ENCODE measurements around the gene RNF10.

The RNF10 gene

GRCh38 chr12:120583478-120584030, 49.4 kb downstream of the RNF10 start:
- H3K4me3 ChIP-seq (ENCODE audit: low read length) = peak overlapping the region; percentile 74
- peak overlapping the region; percentile 96 for H2AFZ ChIP-seq (ENCODE audit: low read depth, low read length)
- H3K9ac ChIP-seq (ENCODE audit: low read length) = peak overlapping the region; percentile 48

GRCh38 chr12:120584343-120585149, 50.4 kb downstream of the RNF10 start:
- peak overlapping the region; percentile 87 for H3K4me2 ChIP-seq (ENCODE audit: low read length)
- H3K4me1 ChIP-seq (ENCODE audit: low read length) = peaks cover 19% of the 10 kb centered on the region
- H4K20me1 ChIP-seq (ENCODE audit: insufficient read depth, low read length) = no peaks in the 10 kb centered on the region
- no peak for TF ChIP-seq EZH2phosphoT487 (IDR thresholded peaks at IDR 0.05; ENCODE audit: low read depth)
- peak; percentile 23 for TF ChIP-seq CTCF (IDR thresholded peaks at IDR 0.05; ENCODE audit: low read depth, low read length)
- no peaks in the 10 kb centered on the region for H3K9me3 ChIP-seq (ENCODE audit: insufficient read depth, low read length)
- peak overlapping the region; percentile 48 for H3K9ac ChIP-seq (ENCODE audit: low read length)
- no peaks in the 10 kb centered on the region for H3K79me2 ChIP-seq (ENCODE audit: low read length)
- H2AFZ ChIP-seq (ENCODE audit: low read depth, low read length) = peak overlapping the region; percentile 96
- H3K36me3 ChIP-seq (replicated peaks; ENCODE audit: low read depth, low read length) = no peaks in the 10 kb centered on the region
- peak overlapping the region; percentile 74 for H3K4me3 ChIP-seq (ENCODE audit: low read length)
- H3K27ac ChIP-seq (ENCODE audit: low read length) = no peak overlapping the region
- H3K27me3 ChIP-seq (ENCODE audit: low read depth, low read length) = no peaks in the 10 kb centered on the region

More at GRCh38 chr12:120583478-120584030, 49.4 kb downstream of the RNF10 start:
- no peak for TF ChIP-seq EZH2phosphoT487 (IDR thresholded peaks at IDR 0.05; ENCODE audit: low read depth)
- peak; percentile 89 for TF ChIP-seq CTCF (IDR thresholded peaks at IDR 0.05; ENCODE audit: low read depth, low read length)
- Histone ChIP-seq H4K20me1 (ENCODE audit: insufficient read depth, low read length) (no peaks in the 10 kb centered on the region), H3K9me3 (ENCODE audit: insufficient read depth, low read length) (no peaks in the 10 kb centered on the region), H3K4me2 (ENCODE audit: low read length) (peak overlapping the region; percentile 87), H3K79me2 (ENCODE audit: low read length) (no peaks in the 10 kb centered on the region), H3K36me3 (replicated peaks; ENCODE audit: low read depth, low read length) (peaks cover 4% of the 10 kb centered on the region), H3K27me3 (ENCODE audit: low read depth, low read length) (no peaks in the 10 kb centered on the region), H3K27ac (ENCODE audit: low read length) (no peak overlapping the region), H3K4me1 (ENCODE audit: low read length) (peaks cover 19% of the 10 kb centered on the region)

GRCh38 chr12:120586206-120586605, 52.0 kb downstream of the RNF10 start:
- no peak overlapping the region for H2AFZ ChIP-seq (ENCODE audit: low read depth, low read length)
- no peaks in the 10 kb centered on the region for H3K27me3 ChIP-seq (ENCODE audit: low read depth, low read length)
- H3K9me3 ChIP-seq (ENCODE audit: insufficient read depth, low read length) = no peaks in the 10 kb centered on the region
- TF ChIP-seq EZH2phosphoT487 (IDR thresholded peaks at IDR 0.05; ENCODE audit: low read depth) (no peak), CTCF (IDR thresholded peaks at IDR 0.05; ENCODE audit: low read depth, low read length) (no peak)
- no peaks in the 10 kb centered on the region for H4K20me1 ChIP-seq (ENCODE audit: insufficient read depth, low read length)
- peaks cover 14% of the 10 kb centered on the region for H3K4me1 ChIP-seq (ENCODE audit: low read length)
- no peaks in the 10 kb centered on the region for H3K36me3 ChIP-seq (replicated peaks; ENCODE audit: low read depth, low read length)
- H3K4me2 ChIP-seq (ENCODE audit: low read length) = no peak overlapping the region
- no peak overlapping the region for H3K4me3 ChIP-seq (ENCODE audit: low read length)
- H3K9ac ChIP-seq (ENCODE audit: low read length) = no peak overlapping the region
- H3K27ac ChIP-seq (ENCODE audit: low read length) = no peak overlapping the region
- no peaks in the 10 kb centered on the region for H3K79me2 ChIP-seq (ENCODE audit: low read length)

DNA sequence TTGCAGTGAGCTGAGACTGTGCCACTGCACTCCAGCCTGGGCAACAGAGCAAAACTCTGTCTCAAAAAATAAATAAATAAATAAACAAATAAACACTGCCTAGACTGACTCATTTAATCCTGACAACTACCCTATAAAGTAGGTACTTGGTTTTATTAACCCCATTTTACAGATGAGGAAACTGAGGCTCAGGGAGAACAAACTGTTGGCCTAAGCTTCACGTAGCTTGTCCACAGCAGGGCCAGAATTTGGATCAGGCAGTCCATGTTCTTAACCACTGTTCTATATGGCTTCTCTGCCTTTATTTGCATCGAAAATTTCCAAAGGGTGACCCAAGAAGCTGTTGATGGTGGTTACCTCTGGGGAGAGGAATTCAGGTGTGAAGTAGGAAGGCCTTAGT, 52.7 kb downstream of the RNF10 start:
- no peak overlapping the region for H3K4me3 ChIP-seq (ENCODE audit: low read length)
- H3K9ac ChIP-seq (ENCODE audit: low read length) = no peak overlapping the region
- H3K27ac ChIP-seq (ENCODE audit: low read length) = no peak overlapping the region
- H3K79me2 ChIP-seq (ENCODE audit: low read length) = no peaks in the 10 kb centered on the region
- H4K20me1 ChIP-seq (ENCODE audit: insufficient read depth, low read length) = no peaks in the 10 kb centered on the region
- no peaks in the 10 kb centered on the region for H3K36me3 ChIP-seq (replicated peaks; ENCODE audit: low read depth, low read length)
- TF ChIP-seq CTCF (IDR thresholded peaks at IDR 0.05; ENCODE audit: low read depth, low read length) (no peak), EZH2phosphoT487 (IDR thresholded peaks at IDR 0.05; ENCODE audit: low read depth) (no peak)
- no peaks in the 10 kb centered on the region for H3K27me3 ChIP-seq (ENCODE audit: low read depth, low read length)
- H3K9me3 ChIP-seq (ENCODE audit: insufficient read depth, low read length) = no peaks in the 10 kb centered on the region
- no peak overlapping the region for H2AFZ ChIP-seq (ENCODE audit: low read depth, low read length)
- H3K4me1 ChIP-seq (ENCODE audit: low read length) = peaks cover 13% of the 10 kb centered on the region
- no peak overlapping the region for H3K4me2 ChIP-seq (ENCODE audit: low read length)
